GM08714 (cell line): ENCODE results near the gene TFDP2.
"Not testable (repeated sequence)": the region's sequence is repeated elsewhere in the genome, so short reads cannot be mapped to it uniquely, and the experiment has no call there.

Source experiments
- H3K4me3 ChIP-seq: fragments of 200-500 bp; sonication (Bioruptor generic); 2 replicates; pipeline ENCODE4 v1.5.1; 2014; ENCODE audit warnings: mild to moderate bottlenecking, low read length, inconsistent platforms
- ZNF274 ChIP-seq: IDR thresholded peaks from 2 replicates; pipeline ENCODE4 v1.6.1; 2012; ENCODE audit warnings: mild to moderate bottlenecking, low read depth, low read length

The TFDP2 gene

DNA sequence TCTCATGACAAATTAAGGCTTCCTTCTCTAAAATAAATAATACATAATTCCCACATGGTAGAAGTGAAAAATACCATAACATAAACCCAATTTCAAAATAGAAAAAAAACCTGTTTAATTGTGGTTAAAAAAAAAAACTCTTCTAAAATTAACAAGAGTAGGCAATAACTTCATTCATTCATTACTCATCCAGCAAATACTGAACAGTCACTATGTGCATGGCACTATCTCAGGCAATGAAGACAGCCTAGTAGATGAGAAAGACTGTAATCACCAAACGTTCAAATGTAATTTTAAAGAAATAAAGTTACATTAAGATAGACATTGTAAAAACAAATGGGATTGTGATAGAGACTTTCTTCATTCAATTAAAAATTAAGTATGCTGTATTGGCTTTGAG, 43.4 kb downstream of the TFDP2 start:
- no peak overlapping the region for H3K4me3 ChIP-seq
- no peak for TF ChIP-seq ZNF274

DNA sequence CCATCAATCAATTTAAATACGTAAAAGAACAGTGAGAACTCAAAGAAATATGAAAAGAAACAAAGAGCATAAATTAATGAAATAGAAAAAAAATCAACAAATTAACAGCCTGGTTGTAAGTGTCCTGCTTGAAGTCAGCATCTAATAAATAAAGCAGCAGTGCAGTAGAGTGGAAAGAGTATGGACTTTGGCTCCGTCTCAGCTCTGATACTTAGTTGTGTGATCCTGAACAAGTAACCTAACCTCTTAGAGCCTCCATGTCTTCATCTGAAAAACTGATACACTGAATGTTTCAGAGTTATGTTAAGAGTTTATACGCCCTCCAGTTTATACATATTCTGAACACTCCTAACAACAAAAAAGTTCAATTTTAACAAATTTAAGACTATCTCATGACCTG, 44.6 kb downstream of the TFDP2 start:
- no peak overlapping the region for H3K4me3 ChIP-seq
- no peak for TF ChIP-seq ZNF274

DNA sequence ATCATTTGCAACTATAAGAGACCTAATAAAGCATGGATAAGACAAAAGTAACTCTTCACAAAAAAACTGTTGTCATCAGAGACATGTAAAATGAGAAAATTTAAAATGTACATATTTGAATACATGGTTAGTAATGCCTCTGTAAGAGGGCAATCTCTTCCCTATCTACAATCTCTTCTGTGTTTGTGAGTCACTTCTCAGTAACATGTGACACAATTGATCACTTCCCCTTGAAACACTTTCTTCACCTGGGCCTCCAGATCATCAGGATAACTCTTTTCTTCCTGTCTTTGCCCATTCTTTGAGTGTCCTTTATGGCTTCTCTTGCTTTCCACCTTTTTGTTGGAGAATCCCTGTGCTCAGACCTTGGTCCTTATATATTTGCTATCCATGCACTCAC, 50.4 kb downstream of the TFDP2 start:
- no peak for TF ChIP-seq ZNF274
- no peak overlapping the region for H3K4me3 ChIP-seq

DNA sequence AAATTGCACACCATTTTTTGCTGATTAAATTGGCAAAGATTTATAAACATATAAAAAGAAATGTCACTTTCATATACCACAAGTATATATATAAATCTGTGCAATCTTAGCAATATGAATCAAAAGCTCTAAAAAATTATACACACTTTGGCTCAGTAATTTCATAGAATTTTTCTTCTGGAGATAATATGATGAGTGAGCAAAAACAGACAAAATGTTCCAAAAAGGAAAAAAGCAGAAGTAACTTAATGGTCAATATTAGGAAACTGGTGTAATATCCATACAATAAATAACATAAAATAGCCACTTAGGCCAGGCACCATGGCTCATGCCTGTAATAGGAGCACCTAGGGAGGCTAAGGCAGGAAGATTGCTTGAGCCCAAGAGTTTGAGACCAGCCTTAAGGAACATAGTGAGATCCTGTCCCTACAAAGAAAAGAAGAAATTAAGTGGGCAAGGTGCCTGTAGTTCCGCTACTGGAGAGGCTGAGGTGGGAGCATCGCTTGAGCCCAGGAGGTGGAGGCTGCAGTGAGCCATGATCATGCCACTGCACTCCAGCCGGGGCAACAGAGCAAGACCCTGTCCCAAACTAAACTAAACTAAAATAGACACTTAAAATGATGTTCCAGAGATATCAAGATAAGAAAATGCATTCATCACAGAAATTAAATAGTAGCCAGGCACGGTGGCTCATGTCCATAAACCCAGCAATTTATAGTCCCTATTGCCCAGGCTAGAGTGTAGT, 52.1 kb downstream of the TFDP2 start:
- no peak for TF ChIP-seq ZNF274
- no peak overlapping the region for H3K4me3 ChIP-seq

DNA sequence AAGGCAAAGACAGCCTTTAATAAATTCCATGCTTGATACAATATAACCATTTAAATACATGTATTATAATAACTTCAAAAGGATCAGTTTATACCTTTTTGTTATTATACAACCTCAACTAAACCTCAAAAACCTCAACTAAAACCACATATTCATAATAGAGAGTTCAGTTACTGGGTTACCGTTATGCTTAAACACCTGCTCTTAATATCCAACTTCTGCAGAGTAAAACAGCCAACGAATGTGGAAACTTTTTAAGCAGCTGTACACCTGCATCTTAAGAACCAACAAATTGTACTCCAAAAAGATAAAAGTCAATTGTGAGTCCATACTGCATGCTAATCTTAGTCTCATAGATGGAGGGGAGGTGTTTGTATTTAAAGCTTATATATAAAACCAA, 53.5 kb downstream of the TFDP2 start:
- no peak for TF ChIP-seq ZNF274
- no peak overlapping the region for H3K4me3 ChIP-seq

DNA sequence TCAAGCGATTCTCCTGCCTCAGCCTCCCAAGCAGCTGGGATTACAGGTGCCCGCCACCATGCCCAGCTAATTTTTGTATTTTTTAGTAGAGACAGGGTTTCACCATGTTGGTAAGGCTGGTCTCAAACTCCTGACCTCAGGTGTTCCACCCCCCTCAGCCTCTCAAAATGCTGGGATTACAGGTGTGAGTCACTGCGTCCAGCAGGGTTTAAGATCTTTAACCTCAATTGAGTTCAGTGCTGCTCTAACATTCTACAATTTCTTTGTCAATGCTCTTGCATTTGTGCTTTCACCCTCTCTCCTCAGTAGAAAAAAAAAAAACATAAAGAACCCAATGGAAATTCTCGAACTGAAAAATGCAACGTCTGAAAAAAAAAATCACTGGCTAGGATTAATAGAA, 60.4 kb downstream of the TFDP2 start:
- not testable (repeated sequence) for H3K4me3 ChIP-seq

DNA sequence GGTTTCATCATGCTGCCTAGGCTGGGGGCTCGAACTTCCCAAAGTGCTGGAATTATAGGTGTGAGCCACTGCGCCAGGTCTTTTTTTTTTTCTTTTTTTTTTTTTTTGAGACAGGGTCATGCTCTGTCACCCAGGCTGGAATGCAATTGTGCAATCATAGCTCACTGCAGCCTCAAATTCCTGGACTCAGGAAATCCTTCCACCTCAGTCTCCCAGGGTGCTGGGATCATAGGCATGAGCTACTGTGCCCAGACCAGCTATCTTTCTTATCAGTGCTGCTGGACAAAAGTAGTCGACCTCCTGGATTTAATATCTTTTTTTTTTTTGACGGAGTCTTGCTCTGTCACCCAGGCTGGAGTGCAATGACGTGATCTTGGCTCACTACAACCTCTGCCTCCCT, 60.8 kb downstream of the TFDP2 start:
- H3K4me3 ChIP-seq: no peak overlapping the region
- TF ChIP-seq ZNF274: no peak

DNA sequence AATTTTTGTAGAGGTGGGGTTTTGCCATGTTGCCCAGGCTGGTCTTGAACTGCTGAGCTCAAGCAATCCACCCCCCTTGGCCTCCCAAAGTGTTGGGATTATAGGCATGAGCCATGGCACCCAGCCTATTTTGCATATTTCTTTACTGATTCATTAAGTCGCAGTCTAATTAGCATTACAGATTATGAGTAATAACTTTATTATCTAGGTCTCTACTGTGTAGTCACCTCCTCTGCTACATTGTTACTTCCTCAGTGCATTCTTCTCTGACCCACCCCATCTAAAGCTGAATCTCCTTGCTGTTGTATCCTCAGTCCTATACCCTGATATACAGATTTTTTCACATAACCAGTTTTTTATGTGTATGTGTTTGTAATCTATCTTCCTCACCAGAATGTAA, 61.7 kb downstream of the TFDP2 start:
- H3K4me3 ChIP-seq: no peak overlapping the region
- no peak for TF ChIP-seq ZNF274

DNA sequence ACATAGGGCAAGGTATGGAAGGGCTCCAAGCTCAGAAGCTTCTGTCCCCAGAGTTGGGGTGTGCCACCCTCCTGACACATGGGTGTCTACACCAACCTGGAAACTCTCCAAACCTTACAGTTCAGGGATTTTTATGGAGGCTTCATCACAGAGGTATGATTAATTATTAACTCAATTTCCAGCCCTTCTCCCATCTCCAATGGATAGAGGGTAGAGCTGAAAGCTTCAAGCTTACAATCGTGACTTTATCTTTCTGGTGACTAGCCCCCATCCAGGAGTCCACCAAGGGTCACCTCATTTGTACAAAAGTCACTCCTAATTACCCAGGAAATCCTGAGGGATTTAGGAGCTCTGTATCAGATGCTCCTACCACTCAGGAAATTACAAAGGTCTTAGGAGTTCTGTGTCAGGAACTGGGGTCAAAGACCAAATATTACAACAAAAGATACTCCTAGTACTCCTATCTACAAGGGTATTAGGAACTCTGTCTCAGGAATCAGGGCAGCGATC, 62.7 kb downstream of the TFDP2 start:
- H3K4me3 ChIP-seq: no peak overlapping the region
- no peak for TF ChIP-seq ZNF274

DNA sequence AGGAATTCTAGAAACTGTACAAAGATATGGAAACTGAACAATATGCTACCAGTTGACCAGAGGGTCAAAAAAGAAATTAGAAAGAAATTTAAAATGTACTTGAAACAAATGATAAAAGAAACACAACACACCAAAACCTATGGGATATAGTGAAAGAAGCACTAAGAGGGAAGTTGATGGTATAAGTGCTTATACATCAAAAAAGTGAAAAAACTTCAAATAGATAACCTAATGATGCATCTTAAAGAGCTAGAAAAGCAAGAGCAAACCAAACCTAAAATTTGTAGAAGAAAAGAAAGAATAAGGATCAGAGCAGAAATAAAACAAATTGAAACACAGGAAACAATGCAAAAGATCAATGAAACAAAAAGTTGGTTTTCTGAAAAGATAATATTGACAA, 68.2 kb downstream of the TFDP2 start:
- TF ChIP-seq ZNF274: no peak
- no peak overlapping the region for H3K4me3 ChIP-seq

DNA sequence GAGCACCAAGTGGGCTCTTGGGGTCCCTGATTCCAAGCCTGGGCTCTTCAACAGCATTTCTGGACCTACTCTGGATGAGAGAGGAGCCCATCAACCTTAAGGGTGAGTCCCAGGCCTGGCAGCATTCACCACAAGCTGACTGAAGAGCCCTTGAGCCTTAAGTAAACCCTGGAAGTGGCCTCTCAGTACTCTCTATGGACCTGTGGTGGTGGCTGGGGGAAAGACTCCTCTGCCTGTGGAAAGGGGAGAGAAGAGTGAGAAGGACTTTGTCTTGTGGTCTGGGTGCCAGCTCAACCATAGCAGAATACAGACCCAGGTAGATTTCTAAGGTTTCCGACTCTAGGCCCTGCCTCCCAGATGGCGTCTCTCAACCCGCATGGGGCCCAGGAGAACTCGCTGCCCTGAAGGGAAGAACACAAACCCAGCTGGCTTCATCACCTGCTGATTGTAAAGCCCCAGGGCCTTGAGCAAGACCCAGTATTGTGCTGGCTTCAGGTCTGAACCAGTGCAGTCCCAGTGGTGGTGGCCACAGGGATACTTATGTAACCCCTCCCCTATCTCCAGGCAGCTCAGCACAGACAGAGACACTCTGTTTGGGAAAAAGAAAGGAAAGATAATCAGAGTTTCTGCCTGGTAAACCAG, 71.4 kb downstream of the TFDP2 start:
- no peak for TF ChIP-seq ZNF274

DNA sequence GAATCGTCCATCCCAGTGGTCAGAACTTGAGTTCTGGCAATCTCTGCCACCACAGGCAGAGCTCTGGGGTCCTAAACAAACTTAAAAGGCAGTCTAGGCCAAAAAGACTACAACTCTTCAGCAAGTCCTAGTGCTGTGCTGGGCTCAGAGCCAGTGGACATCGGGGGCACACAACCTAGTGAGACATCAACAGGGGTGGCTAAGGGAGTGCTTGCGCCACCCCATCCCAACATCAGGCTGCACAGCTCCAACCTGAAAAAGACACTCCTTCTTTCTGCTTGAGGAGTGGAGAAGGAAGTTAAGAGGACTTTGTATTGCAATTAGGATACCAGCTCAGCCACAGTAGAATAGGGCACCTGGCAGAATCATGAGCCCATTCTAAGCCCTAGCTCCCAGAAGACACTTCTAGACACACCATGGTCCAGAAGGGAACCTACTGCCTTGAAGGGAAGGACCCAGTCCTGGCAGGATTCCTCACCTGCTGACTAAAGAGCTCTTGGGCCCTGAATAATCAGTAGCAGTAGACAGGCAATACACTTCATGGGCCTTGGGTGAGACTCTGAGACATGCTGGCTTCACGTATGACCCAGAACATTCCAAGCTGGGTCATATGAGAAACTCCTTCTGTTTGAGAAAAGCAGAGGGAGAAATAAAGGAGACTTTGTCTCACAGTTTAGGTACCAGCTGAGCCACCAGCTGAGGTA, 72.0 kb downstream of the TFDP2 start:
- no peak overlapping the region for H3K4me3 ChIP-seq
- no peak for TF ChIP-seq ZNF274

More for the DNA sequence above, 71.4 kb downstream of the TFDP2 start:
- no peak overlapping the region for H3K4me3 ChIP-seq

DNA sequence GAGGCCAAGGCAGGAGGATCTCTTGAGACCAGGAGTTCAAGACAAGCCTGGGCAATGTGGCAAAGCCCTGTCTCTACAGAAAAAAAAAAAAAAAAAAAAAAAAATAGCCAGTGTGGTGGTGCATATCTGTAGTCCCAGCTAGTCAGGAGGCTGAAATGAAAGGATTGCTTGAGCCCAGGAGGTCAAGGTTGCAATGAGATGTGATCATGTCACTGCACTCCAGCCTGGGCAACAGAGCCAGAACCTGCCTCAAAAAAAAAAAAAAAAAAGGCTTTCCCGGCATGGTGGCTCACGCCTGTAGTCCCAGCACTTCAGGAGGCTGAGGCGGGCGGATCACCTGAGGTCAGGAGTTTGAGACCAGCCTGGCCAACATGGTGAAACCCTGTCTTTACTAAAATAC, 73.7 kb downstream of the TFDP2 start:
- not testable (repeated sequence) for H3K4me3 ChIP-seq

DNA sequence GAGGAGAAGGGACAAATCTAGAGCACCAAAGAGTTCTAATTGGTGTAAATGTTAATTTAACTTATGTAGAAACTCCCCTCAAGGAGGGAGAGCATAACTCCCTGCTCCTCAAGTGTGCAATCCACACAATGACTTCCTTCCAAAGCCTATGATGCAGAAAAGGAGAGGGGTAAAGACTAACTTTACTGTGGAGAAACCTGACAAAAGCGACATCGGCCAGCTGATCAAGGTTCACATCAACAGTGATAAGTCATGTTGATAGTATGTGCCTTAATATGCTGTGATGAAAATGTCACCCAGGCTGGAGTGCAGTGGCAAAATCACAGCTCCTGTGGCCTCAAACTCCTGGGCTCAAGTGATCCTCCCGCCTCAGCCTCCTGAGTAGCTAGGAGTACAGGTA, 76.5 kb downstream of the TFDP2 start:
- H3K4me3 ChIP-seq: no peak overlapping the region
- TF ChIP-seq ZNF274: no peak

DNA sequence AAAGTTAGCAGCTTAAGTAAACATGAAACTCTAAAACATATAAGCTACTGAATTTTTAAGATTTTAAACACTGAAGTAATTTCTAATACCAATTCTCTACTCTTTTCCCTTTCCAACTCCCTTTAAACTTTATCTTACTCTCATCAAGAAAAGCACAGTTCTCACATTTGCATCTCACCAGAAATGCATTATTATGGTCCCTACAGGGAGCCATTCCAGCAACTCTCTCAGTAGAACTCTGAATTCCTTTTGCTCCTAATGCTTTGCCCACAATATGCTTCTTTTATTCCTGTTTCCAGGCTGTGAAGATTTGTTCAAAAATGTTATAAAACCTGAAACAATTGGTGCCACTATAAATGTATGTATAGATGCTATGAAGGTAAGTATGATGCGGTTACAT, 83.4 kb downstream of the TFDP2 start:
- TF ChIP-seq ZNF274: no peak
- H3K4me3 ChIP-seq: no peak overlapping the region

DNA sequence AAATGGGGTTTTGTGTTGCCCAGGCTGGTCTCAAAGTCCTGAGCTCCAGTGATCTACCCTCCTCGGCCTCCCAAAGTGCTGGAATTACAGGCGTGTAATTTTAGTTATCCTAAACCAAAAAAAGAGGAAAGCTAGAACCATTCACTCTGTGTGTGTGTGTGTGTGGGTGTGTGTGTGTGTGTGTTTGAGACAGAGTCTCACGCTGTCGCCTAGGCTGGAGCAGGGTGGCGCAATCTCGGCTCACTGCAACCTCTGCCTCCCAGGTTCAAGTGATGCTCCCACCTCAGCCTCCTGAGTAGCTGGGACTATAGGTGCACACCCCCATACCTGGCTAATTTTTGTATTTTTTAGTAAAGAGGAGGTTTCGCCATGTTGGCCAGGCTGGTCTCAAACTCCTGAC, 84.0 kb downstream of the TFDP2 start:
- no peak for TF ChIP-seq ZNF274
- H3K4me3 ChIP-seq: no peak overlapping the region
